ENCODE data around the gene MAGI1.

DNA sequence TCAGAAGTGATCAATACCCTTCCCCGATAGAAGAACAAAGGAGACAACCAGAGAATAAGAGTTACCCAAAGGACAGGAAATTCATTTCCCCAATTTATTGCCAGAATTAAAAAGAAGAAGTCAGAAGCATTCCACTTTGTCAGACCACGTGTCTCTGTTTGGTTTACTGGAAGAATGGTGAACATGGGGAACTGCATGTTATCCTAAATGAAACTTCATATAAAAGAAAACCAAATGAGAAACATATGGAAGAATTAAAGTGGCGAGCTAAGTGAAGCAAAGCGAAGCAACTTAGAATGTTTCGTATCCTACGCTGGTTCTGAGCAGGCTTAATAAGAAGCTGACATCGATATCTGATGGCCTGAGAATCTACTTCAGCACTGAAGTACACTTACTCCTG is 190.7 kb downstream of the MAGI1 start:
- TF ChIP-seq, protein P1, sequence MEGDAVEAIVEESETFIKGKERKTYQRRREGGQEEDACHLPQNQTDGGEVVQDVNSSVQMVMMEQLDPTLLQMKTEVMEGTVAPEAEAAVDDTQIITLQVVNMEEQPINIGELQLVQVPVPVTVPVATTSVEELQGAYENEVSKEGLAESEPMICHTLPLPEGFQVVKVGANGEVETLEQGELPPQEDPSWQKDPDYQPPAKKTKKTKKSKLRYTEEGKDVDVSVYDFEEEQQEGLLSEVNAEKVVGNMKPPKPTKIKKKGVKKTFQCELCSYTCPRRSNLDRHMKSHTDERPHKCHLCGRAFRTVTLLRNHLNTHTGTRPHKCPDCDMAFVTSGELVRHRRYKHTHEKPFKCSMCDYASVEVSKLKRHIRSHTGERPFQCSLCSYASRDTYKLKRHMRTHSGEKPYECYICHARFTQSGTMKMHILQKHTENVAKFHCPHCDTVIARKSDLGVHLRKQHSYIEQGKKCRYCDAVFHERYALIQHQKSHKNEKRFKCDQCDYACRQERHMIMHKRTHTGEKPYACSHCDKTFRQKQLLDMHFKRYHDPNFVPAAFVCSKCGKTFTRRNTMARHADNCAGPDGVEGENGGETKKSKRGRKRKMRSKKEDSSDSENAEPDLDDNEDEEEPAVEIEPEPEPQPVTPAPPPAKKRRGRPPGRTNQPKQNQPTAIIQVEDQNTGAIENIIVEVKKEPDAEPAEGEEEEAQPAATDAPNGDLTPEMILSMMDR (IDR thresholded peaks at IDR 0.05): no peak
- TF ChIP-seq POLR2A (IDR thresholded peaks at IDR 0.05) (no peak), EP300 (IDR thresholded peaks at IDR 0.05) (no peak)
